ENCODE measurements around the gene SFSWAP.

DNA sequence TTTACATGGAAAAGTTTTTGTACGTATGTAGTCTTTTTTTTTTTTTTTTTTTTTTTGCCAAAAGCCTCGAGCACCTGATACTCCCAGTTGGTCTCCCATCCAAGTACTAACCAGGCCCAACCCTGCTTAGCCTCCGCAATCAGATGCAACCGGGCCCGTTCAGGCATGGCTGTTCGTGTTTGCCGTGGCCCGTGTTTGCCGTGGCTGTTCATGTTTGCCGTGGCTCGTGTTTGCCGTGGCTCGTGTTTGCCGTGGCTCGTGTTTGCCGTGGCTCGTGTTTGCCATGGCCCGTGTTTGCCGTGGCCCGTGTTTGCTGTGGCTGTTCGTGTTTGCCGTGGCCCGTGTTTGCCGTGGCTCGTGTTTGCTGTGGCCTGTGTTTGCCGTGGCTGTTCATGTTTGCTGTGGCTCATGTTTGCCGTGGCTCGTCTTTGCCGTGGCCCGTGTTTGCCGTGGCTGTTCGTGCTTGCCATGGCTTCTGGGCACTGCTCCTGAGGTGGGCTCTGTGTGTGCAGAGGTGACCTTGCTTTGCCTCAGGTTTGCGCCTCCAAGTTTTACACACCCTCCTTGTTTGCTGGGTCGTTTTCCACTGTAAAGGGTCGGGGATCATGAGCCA is 90.5 kb downstream of the SFSWAP start:
- TF ChIP-seq, protein P1, sequence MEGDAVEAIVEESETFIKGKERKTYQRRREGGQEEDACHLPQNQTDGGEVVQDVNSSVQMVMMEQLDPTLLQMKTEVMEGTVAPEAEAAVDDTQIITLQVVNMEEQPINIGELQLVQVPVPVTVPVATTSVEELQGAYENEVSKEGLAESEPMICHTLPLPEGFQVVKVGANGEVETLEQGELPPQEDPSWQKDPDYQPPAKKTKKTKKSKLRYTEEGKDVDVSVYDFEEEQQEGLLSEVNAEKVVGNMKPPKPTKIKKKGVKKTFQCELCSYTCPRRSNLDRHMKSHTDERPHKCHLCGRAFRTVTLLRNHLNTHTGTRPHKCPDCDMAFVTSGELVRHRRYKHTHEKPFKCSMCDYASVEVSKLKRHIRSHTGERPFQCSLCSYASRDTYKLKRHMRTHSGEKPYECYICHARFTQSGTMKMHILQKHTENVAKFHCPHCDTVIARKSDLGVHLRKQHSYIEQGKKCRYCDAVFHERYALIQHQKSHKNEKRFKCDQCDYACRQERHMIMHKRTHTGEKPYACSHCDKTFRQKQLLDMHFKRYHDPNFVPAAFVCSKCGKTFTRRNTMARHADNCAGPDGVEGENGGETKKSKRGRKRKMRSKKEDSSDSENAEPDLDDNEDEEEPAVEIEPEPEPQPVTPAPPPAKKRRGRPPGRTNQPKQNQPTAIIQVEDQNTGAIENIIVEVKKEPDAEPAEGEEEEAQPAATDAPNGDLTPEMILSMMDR (IDR thresholded peaks at IDR 0.05; ENCODE audit: insufficient read depth, low read length): no peak
- no peak for TF ChIP-seq REST (IDR thresholded peaks at IDR 0.05; ENCODE audit: insufficient replicate concordance, low read depth)
- no peak for TF ChIP-seq POLR2AphosphoS5 (IDR thresholded peaks at IDR 0.05; ENCODE audit: low read depth)
- no peak for TF ChIP-seq SPI1 (IDR thresholded peaks at IDR 0.05; ENCODE audit: borderline replicate concordance, low read depth)
- no peak for TF ChIP-seq GABPA (IDR thresholded peaks at IDR 0.05; ENCODE audit: low read depth)

Measured in HL-60 (cell line).